Measurements from ENCODE around the gene ZNF331. TPM values are rescaled to one million over a fixed set of nuclear protein-coding genes. Genes with fewer than 3 reads are reported as not detected.
A peak's percentile ranks its signal among the peaks of the same experiment; 100 is the strongest.

ZNF331 gene
- total RNA-seq, 4 donors from 2014 or later, result 17.6 to 28.0 (median 24.0) TPM

DNA sequence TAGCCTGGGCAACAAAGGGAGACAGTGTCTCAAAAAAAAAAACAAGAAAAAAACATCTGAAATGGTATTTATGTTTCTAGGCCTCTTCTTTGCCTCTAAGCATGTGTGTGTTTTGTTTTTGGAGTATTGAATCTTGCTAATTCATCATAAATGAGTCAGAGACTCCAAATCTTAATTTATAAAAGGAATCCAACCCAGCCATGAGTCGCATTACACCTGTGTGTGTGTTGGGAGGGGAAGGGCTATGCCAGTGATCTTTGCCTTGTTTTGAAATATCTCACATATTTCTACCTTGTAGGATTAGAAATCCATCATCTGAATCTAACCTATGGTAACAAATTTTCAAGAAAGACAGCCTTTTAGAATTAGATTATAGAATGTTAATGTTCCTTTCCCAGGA, 4.0 kb downstream of the ZNF331 start:
- no peak overlapping the region for H3K4me3 ChIP-seq (ENCODE audit: low read depth, poor library complexity, severe bottlenecking)
- WGBS, 2 donors, result 75 to 88% methylated on average over 1 of the region's 1 CpG
- DNase-seq (ENCODE audit: low spot score in 2 of 2), result no peak
- no peak for TF ChIP-seq CTCF (IDR thresholded peaks at IDR 0.05)
- TF ChIP-seq POLR2A (IDR thresholded peaks at IDR 0.05), result no peak
- intact Hi-C loops (cut with DNase I; ENCODE audit: low total_unique reads), result no loop called here

GRCh38 chr19:53545271-53546065, 7.5 kb downstream of the ZNF331 start:
- intact Hi-C loops (cut with DNase I; ENCODE audit: low total_unique reads), result no loop called here
- 80 to 84% methylated on average over 23 to 25 of the region's 25 CpGs for WGBS, 2 donors
- no peak overlapping the region for H3K4me3 ChIP-seq (ENCODE audit: low read depth, poor library complexity, severe bottlenecking)
- no peak for DNase-seq (ENCODE audit: low spot score in 2 of 2)
- TF ChIP-seq POLR2A (IDR thresholded peaks at IDR 0.05), result no peak

DNA sequence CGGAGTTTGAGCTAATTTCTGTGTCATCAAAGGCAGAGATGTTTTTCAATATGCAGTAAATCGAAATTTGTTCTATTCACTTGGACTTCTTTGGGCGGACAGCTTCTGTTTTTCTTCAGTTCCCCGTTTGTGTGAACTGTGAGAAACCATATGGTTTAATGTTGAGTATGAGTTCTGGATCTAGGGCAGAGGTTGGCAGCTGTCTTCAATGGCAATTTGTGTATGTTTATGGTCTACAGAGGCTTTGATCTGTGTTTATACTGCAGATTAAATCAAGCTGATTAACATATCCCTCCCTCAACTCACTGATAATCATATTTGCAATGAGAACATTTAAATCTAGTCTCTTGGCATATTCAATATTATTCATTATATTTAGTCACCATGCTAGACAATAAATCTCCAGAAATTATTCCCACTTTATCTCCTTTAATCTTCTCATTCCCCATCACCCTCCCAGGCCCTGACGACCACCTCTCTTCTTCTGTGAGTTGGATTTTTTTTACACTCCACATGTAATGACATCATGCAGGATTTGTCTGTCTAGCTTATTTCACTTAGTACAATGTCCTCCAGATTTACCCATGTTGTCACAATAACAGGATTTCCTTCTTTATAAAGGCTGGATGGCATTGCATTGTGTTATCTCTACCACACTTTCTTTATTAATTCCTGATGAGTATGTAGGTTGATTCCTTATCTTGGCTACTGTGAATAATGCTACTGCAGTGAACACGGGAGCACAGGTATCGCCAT, 9.0 kb downstream of the ZNF331 start:
- WGBS, 2 donors, result 57 to 69% methylated on average over 7 of the region's 7 CpGs
- no peak for TF ChIP-seq POLR2A (IDR thresholded peaks at IDR 0.05)
- TF ChIP-seq CTCF (IDR thresholded peaks at IDR 0.05), result no peak
- DNase-seq (ENCODE audit: low spot score in 2 of 2), result no peak
- H3K4me3 ChIP-seq (ENCODE audit: low read depth, poor library complexity, severe bottlenecking), result no peak overlapping the region
- intact Hi-C loops (cut with DNase I; ENCODE audit: low total_unique reads), result no loop called here

DNA sequence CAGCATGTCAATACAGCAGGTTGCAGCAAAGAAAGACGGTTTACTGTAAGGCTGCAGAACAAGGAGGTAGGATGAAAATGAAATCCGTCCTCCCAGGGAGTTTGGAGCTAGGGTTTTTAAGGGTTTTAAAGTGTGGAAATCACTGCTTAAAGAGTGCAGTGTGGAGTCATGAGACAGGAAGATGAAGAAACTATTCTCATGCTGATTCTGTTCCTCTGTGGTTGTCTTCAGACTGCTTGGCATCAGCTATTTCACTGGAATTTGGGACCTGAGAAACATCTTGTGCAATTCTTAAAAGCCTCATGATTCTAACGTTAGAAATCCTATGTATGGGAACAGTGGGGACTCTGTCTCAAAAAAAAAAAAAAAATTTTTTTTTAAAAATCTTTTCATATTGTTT, 11.4 kb downstream of the ZNF331 start:
- 47 to 49% methylated on average over 3 of the region's 3 CpGs for WGBS, 2 donors
- intact Hi-C loops (cut with DNase I; ENCODE audit: low total_unique reads), result no loop called here
- H3K4me3 ChIP-seq (ENCODE audit: low read depth, poor library complexity, severe bottlenecking), result no peak overlapping the region
- TF ChIP-seq CTCF (IDR thresholded peaks at IDR 0.05) (no peak), POLR2A (IDR thresholded peaks at IDR 0.05) (no peak)
- peak in 1 of 2 donors; percentile 25 for DNase-seq (ENCODE audit: low spot score in 2 of 2)

DNA sequence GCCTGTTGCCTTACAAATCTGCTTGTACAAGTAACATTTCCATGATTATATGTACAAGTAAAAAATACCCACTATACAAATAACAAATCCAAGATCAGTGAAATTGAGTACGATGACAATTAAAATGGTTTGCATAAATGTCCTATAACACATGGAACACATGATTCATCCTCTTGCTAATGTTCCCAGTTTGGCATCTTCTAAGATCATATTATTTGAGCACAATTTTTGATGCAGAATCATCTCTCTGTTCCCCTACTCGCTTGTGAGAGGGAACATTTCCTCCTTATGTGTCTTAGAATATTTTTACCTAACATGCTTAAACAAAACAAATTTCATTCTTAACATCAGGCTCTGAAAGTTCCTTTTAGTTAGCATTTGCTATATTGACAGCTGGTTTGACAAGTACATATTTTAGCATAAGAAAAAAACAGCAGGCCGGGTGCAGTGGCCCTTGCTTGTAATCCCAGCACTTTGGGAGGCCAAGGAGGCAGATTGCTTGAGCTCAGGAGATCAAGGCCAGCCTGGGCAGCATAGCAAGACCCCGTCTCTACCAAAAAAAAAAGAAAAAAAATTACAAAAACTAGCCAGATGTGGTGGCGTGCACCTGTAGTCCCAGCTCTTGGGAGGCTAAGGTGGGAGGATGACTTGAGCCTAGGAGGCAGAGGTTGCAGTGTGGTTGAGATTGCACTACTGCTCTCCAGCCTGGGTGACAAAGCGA, 14.2 kb downstream of the ZNF331 start:
- intact Hi-C loops (cut with DNase I; ENCODE audit: low total_unique reads), result no loop called here
- WGBS, 2 donors, result 83 to 86% methylated on average over 6 of the region's 6 CpGs
- no peak overlapping the region for H3K4me3 ChIP-seq (ENCODE audit: low read depth, poor library complexity, severe bottlenecking)
- TF ChIP-seq CTCF (IDR thresholded peaks at IDR 0.05) (no peak), POLR2A (IDR thresholded peaks at IDR 0.05) (no peak)
- DNase-seq (ENCODE audit: low spot score in 2 of 2), result no peak

DNA sequence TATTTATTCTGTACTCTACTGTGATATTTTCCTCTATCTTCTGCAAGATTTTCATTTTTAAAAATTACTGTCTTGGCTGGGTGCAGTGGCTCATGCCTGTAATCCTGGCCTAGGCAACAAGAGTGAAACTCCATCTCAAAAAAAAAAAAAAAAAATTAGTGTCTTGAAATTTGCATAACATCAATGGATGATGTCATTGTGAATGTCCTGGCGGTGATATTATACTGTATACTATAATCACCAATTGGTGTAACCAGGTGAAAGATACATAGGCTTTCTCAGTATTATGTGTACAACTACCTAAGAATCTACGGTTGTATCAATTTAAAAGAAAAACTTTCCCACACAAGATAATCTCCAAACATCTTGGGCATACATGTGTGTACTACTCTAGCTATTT, 15.2 kb downstream of the ZNF331 start:
- intact Hi-C loops (cut with DNase I; ENCODE audit: low total_unique reads), result no loop called here
- TF ChIP-seq CTCF (IDR thresholded peaks at IDR 0.05) (no peak), POLR2A (IDR thresholded peaks at IDR 0.05) (no peak)
- no peak for DNase-seq (ENCODE audit: low spot score in 2 of 2)
- no peak overlapping the region for H3K4me3 ChIP-seq (ENCODE audit: low read depth, poor library complexity, severe bottlenecking)
- WGBS, 2 donors, result 85 to 90% methylated on average over 2 of the region's 2 CpGs

Data from lower leg skin (tissue), 4 donors.